GM18873 (cell line): Measurements from ENCODE around the gene GDPD2.
A peak's percentile ranks its signal among the peaks of the same experiment; 100 is the strongest.
"Not testable (repeated sequence)": the region's sequence is repeated elsewhere in the genome, so short reads cannot be mapped to it uniquely, and the experiment has no call there.

Experiments
- ATAC-seq: cut with Tn5 transposase; IDR thresholded peaks from one replicate; pipeline ENCODE4 v1.9.1; 2021; ENCODE audit warnings: mild to moderate bottlenecking, moderate library complexity, moderate number of reproducible peaks; ENCODE audit not compliant: unreplicated experiment, low FRiP score

The GDPD2 gene, protein sequence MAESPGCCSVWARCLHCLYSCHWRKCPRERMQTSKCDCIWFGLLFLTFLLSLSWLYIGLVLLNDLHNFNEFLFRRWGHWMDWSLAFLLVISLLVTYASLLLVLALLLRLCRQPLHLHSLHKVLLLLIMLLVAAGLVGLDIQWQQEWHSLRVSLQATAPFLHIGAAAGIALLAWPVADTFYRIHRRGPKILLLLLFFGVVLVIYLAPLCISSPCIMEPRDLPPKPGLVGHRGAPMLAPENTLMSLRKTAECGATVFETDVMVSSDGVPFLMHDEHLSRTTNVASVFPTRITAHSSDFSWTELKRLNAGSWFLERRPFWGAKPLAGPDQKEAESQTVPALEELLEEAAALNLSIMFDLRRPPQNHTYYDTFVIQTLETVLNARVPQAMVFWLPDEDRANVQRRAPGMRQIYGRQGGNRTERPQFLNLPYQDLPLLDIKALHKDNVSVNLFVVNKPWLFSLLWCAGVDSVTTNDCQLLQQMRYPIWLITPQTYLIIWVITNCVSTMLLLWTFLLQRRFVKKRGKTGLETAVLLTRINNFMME

DNA sequence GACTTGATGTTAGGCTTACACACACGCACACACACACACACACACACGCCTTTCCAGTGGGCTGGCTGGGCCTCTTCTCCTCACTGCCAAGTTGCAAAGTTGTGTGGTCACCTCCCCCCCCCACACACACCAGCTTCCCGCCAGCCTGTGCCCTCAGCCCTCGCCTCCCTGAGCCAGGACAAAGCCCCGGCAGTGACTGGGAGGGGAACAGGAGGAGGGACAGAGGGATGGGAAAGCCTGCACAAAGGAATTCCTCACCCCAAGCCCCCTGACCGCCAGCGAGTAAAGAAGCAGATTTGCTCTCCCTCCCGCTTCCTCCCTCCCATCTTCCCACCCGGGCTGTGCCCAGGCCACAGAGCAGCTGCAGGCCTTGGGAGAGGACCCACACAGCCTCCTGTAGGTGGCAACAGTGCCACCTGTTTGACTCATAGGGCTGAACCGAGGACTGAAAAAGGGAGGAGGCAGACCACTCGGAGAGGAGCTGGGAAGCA, at the start of gene GDPD2:
GDPD2 (plus strand) TSS at position 464 of the 491 bp plus-strand sequence. CDS start 1,671 bp downstream, outside the sequence.
- no peak for ATAC-seq

DNA sequence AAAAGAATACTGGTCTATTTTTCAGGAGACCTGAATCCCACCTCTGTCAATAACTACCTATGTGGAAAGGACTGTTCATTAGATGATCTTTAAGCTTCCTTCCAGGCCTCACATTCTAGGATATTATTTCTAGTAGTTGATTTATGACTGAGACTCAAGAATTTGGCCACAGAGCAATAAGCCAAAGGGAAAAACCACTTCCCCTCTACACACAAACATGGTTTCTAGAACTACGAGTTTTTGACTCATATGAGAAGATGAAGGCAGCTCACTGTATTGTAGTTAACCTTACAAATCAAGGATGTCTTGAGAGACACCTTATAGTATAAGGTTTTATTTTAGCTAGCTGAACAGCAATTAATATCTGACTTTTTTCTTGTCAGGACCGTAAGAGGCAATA, 36.9 kb upstream of the GDPD2 start:
- no peak for ATAC-seq

DNA sequence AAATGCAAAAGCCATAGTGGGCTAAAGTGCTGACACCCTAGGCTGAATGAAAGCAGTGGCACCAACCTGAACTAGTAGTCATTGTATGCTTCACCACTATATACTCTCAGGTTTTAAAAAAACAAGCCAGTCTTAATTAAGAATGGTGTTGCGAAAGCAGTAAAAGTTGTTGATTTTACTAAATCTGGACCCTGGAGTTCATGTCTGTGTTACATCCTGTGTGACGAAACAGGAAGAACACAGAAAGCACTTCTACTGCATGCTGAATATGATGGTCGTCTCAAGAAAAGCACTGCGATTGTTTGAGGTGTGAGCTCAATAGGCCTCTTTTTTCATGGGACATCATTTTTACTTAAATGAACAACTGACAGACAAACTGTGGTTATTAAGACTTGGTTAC, 24.2 kb upstream of the GDPD2 start:
- ATAC-seq = no peak

DNA sequence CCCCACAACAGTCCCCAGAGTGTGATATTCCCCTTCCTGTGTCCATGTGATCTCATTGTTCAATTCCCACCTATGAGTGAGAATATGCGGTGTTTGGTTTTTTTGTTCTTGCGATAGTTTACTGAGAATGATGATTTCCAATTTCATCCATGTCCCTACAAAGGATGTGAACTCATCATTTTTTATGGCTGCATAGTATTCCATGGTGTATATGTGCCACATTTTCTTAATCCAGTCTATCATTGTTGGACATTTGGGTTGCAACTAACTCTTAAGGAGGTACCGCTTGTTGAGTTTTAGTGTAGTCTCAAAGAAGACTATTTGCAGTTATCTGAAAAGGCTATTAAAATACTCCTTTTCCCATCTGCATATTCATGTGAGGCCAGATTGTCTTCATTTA, 22.9 kb upstream of the GDPD2 start:
- not testable (repeated sequence) for ATAC-seq

DNA sequence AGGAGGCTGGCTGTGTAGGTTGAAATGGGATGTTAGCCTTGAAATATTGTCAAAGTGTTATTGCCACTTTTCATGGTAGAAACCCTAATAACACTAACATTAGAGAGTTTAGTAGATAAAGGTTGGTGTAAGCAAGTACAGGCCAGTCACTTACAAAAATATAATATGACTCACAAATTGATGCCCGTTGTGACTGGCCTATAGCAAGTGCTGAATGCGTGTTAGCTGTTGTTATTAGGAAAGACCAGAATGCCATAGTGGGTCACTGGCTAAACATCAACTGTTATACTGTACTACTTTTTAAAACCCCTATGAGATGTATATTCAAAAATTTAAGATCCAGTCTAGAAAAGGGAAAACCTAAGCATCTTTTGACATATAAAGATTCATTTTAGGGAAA, 20.4 kb upstream of the GDPD2 start:
- no peak for ATAC-seq

DNA sequence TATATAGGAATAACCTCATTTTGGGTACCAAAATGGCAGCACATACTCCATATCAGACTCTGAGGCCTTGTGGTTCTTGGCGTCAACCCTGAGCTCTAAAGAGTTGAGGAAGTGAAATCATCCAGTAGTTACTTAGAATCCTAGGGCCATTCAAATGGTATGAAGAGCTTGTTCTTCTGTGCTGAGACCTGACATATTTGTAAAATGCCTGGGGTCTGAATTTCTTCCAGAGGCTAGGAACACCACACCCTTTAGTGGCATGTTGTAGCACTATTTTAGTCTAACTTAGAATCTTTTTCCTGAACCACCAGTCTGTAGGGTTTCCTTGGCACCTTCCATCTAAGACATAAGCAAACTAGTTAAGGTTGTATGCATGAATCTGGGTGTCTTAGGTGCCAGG, 18.1 kb upstream of the GDPD2 start:
- no peak for ATAC-seq

DNA sequence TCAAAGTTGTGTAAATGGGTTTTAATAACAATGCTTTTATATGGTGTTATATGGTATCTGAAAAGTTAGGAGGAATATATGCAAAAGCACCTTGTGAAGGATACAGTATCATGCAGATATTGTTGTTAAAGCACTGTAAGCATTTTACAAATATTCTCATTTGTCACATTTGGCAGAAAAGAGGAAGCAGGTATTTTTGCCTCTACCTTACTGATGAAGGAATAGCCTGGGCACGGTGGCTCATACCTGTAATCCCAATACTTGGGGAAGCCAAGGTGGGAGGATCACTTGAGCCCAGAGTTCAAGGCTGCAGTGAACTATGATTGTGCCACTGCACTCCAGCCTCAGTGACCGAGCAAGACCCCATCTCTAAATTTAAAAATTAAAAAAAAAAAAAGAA, 12.2 kb upstream of the GDPD2 start:
- no peak for ATAC-seq

DNA sequence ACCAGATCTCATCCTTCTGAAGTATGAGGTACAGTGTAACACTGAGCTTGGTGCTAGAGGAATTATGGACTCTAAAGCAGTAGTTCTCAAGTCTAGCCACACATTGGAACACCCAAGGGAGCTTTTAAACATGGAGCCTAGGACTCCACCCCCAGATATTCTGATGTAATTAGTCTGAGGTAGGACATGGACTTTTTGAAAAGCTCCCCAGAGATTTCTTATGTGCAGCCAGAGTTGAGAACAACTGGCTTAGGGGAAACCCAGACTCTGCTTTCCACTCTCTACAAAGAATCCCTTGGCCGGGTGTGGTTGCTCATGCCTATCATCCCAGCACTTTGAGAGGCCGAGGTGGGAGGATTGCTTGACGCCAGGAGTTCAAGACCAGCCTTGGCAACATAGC, 11.6 kb upstream of the GDPD2 start:
- ATAC-seq = no peak

DNA sequence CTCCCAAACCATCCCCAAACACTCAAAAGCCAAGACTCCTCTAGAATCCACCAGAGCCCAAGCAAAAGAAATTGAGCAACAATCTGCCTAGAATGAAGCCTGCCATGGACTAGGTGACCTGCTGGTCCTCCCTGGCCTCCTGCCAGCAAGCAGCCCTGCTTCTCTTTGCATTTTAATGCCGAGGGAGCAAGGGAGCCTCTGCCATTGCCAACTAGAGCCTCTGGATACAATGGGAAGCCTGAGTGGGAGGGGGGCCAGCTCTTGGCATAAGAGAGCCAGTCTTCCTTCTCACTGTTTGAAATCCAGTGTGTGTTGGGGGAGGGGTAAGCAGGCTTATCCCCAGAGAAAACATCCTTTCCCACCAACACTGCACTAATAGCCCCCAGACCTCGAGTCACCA, 1.5 kb upstream of the GDPD2 start:
- no peak for ATAC-seq

DNA sequence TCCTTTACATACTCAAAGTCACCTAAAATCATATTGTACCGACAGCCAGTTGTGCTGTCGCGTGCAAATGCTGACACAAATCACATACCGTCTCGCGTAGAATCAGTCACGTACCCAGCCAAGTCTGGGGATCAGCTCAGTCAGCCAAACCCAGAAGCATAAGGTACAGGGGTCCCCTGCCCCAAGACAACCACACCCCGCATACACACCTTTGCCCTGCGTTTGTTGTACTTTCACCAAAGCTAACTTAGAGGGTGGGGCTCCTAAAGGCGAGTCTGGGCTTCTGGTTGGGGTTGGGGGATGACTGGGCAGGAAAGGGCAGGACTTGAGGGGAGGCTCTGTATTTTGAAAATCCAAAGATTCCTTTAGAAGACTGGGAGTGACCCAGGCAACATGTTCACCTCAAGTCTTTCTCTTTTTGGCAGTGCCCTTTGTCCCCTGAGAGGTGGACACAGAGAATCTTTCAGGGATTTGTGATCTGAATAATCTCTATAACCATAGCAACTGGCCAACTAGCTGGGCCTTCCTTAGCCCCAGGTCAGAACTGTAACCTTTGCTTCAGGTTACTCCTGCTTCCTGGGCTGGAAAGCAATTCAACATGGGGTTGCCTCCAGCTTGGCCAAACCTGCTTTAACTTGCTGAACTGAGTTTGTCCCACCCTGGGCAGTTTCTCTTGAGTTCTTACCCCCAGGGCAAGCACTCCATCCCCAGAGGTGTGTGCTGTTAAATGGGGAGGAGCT, 992 bp downstream of the GDPD2 start:
- ATAC-seq = no peak

DNA sequence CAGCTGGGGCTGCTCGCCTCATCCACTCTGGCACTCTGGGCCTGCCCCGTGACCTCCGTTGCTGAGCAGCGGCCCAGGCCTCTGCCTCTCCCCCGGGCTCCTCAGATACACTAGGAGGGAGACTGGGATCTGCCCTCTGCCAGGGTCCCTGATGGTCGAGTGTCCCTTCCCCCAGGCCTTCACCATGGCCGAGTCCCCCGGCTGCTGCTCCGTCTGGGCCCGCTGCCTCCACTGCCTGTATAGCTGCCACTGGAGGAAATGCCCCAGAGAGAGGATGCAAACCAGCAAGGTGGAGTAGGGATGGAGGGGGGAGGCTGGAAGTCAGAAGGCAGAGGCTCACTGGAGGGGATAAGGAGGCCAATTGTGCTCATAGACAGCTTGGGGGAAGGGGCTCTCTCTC, 1.7 kb downstream of the GDPD2 start:
- no peak for ATAC-seq

DNA sequence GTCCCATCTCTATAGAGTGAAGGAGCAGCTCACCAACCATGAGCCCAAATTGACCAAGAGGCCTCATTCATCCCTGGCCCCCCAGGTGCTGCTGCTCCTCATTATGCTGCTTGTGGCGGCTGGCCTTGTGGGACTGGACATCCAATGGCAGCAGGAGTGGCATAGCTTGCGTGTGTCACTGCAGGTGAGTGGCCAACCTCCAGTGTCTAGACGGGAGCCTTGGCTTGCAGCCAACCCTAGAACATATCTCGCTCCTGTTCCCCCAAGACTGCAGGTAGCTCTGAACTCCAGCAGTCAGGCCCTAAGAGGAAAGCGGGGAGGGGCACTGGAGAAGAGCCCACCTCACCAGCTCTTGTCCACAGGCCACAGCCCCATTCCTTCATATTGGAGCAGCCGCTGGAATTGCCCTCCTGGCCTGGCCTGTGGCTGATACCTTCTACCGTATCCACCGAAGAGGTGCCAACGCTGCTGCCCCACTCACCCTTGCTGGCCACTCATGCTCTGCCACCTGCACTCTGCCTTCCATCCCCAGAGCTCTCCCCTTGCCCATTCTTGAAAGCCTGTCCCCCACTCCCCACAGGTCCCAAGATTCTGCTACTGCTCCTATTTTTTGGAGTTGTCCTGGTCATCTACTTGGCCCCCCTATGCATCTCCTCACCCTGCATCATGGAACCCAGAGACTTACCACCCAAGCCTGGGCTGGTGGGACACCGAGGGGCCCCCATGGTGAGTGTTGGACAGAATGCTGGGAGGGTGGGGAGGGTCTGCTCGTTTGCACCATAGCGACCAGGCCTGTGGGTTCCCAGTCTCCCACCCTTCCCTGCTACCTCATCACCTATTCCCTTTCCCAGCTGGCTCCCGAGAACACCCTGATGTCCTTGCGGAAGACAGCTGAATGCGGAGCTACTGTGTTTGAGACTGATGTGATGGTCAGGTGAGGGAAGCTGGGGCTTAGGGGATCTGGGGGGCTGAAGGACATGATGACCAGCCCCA, 3.5 kb downstream of the GDPD2 start:
- no peak for ATAC-seq

DNA sequence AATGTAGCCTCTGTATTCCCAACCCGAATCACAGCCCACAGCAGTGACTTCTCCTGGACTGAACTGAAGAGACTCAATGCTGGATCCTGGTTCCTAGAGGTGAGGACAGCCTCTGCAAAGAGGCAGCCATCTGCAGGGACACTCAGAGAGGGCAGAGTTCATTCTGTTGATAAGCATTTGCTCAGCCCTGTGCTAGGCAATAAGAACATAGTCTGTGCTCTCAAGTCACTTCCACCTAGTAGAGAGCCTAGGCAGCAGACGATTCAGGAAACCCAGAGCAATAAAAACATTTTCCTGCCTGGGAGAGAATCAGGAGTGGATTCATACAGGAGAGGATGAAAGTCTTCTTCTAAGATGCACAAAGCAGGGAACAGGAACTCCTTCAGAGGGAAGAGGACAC, 4.3 kb downstream of the GDPD2 start:
- no peak for ATAC-seq

DNA sequence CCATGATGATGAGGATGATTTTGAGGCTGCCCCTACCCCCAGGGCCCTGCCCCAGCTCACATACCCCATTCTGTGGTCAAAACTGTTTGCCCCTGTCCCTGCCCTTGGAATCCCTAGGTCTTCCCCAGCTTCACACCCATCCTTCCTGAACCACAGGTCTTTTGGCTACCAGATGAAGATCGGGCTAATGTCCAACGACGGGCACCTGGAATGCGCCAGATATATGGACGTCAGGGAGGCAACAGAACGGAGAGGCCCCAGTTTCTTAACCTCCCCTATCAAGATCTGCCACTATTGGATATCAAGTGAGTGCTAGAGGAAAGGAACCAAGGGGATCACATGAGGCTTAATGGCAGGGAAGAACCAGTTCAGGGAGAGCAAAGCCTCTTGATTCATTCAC, 6.6 kb downstream of the GDPD2 start:
- ATAC-seq = no peak

DNA sequence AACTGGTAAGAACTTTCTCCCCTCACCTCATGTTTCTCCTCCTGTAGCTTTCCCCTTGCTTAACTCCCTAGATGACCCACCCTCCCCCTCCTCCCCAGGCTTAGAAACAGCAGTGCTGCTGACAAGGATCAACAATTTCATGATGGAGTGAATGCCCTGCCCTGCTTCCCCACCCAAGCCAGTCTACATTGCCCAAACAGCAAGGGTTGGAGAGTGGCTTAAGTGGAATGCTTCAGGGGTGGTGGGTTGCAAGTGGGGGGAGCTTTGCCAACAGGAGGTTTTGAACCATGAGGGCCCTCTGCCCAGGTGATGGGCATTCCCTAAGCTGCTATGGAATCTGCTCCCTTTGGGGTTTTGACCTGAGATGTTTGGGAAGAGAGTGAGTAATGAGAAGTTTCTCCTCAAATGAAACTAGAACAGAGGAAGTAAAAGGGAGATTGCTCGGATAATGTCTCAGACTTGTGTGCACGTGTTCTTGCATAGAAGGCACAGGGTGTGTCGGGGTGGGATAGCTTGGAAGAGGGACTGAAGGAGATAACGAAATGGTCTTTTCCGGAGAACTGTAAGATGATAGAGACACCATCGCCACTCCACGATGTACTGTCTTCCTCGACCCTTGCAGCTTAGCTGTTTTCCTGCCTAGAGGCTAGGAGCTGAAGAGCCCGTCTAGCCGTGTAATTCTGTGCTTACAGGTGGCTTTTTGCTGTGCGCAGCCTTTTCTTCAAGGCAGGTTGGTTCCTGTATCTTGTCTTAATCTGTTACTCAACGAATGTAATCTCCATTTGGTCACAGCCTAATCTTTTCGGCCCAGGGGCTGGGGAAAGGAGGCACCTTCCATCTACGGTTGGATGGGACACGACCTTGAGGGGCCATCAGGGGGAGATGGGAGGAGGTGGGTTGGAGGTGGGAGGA, 10.1 kb downstream of the GDPD2 start:
- ATAC-seq = no peak

DNA sequence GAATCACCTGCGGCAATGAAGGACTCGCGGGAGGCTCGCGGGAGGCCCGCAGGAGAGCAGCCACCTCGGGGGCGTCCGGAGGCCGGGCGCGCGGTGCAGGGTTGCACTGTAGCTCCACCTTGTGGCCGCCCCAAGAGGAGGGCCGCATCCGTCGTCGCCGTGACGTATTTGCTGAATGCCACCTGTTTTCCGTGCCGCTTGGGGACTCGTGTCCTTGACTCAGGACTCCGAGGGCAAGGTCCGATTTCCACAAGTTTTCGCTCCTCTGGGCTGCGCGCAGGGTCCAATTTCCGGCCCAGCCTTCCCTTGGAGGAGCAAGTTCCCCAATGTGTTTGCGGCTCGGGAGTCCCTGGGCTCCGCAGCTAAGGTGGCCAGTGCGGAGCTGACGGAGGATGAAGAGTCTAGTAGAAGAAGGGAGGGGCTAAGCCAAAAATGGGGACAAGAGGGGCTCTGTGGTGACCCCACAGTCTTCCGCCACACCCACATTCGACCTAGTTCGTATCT, 10.8 kb downstream of the GDPD2 start:
- peak; percentile 48 for ATAC-seq

DNA sequence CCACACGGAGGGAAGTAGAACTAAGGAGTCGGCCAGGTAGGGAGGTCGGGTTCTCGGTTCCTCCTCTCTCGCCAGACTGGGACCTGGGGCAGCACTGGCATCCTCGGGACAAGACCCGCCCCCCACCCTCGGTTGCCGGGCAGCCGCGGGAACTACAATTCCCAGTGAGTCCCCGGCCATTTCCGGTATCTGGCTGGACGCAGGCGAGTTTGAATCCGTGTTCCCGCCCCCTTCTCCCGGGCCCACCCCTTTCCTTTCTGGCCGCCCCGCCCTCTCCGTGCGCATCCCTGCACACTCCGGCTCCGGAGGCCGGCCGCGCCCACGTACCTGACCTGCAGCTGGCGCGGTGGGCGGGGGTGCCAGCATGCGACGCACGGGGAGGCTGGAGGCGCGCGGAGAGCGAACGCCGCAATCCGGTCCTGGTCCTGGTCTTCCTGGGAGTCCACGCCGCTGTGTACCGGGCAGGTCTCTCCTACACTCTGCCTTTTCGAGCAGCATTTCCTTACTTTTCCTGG, 11.3 kb downstream of the GDPD2 start:
- ATAC-seq = peak; percentile 32

DNA sequence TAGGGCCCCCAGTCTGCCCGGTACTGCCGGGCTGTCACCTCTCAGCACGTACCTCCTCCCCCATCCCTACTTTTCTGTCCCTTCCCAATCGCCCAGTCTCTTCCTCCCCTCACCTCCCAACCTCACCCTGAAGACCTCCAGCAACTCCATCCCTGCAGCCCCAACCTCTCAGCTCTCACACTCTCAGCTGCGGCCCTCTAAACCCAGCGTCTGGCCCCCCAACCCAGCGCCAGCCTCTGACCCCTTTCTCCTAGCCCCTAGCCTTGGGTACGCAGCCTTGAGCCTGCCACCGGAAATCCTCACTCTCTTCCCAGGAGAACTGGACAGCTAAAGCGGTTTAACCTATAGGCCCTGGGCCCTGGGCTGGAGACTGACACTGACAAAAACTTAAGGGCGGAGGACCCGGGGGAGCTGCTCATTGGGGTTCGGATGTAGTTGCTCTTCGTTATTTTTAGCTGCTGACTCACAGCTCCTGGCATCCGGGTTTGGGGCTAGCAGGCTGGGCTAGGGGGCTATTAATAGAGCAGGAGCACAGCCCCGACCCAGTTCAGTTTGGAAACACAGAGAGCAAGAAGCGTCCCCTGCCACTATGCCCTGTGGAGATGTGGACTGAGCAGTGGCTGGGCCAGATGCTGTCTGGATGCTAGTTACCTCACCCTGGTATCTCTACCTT, 11.9 kb downstream of the GDPD2 start:
- no peak for ATAC-seq
